HFF-Myc (cell line): ENCODE measurements around the gene THAP12.

Source experiments
- DNase-seq: peaks from one replicate; pipeline ENCODE4 v3.0.0-alpha.2; 2011; ENCODE audit warnings: low read depth; ENCODE audit errors: extremely low read depth
- H3K4me3 ChIP-seq: replicated peaks from 2 replicates; pipeline ENCODE4 v1.5.1; 2011; ENCODE audit warnings: low read depth, mild to moderate bottlenecking, control low read depth, low read length
- CTCF ChIP-seq: IDR thresholded peaks from 2 replicates; pipeline ENCODE4 v1.5.1; 2012; ENCODE audit warnings: mild to moderate bottlenecking, low read depth, low read length, control low read depth; ENCODE audit errors: missing control alignments

THAP12 gene

GRCh38 chr11:76317296-76317695 lies 63.6 kb downstream of the THAP12 start:
- no peak for TF ChIP-seq CTCF
- no peak overlapping the region for H3K4me3 ChIP-seq
- DNase-seq = no peak

- H3K4me3 ChIP-seq = no peak overlapping the region
- no peak for TF ChIP-seq CTCF
- no peak for DNase-seq
Observed at GRCh38 chr11:76316726-76317125, 64.2 kb downstream of the THAP12 start.

GRCh38 chr11:76315182-76315853 lies 65.6 kb downstream of the THAP12 start:
- no peak for TF ChIP-seq CTCF
- DNase-seq = no peak
- H3K4me3 ChIP-seq = no peak overlapping the region

- DNase-seq = no peak
- no peak for TF ChIP-seq CTCF
- no peak overlapping the region for H3K4me3 ChIP-seq
Observed at GRCh38 chr11:76314741-76315090, 66.2 kb downstream of the THAP12 start.

- DNase-seq = no peak
- no peak for TF ChIP-seq CTCF
- H3K4me3 ChIP-seq = no peak overlapping the region
Observed at GRCh38 chr11:76313913-76314740, 66.8 kb downstream of the THAP12 start.

- TF ChIP-seq CTCF = no peak
- no peak for DNase-seq
- H3K4me3 ChIP-seq = no peak overlapping the region
Observed at GRCh38 chr11:76313271-76313670, 67.7 kb downstream of the THAP12 start.
